Type B pancreatic cell (in vitro differentiated cells): Measurements from ENCODE around the gene TNFRSF13B. TPM values are rescaled to one million over a fixed set of nuclear protein-coding genes. Genes with fewer than 3 reads are reported as not detected.
"Not testable (repeated sequence)": the region's sequence is repeated elsewhere in the genome, so short reads cannot be mapped to it uniquely, and the experiment has no call there.

Experiments
- DNase-seq: peaks from one replicate; pipeline ENCODE4 v3.0.0; 2021; ENCODE audit warnings: mixed read lengths; ENCODE audit not compliant: unreplicated experiment; ENCODE audit errors: extremely low spot score
- H3K27ac Mint-ChIP-seq: 2 replicates; pipeline ENCODE4 v1.8.0; 2021; ENCODE audit warnings: mild to moderate bottlenecking, mixed read lengths
- H3K27me3 Mint-ChIP-seq: 2 replicates; pipeline ENCODE4 v1.8.0; 2021; ENCODE audit warnings: mixed read lengths
- H3K36me3 Mint-ChIP-seq: 2 replicates; pipeline ENCODE4 v1.8.0; 2021; ENCODE audit warnings: mixed read lengths
- H3K4me1 Mint-ChIP-seq: one replicate; pipeline ENCODE4 v1.8.0; 2021; ENCODE audit warnings: mixed read lengths; ENCODE audit not compliant: unreplicated experiment
- H3K4me3 Mint-ChIP-seq: 2 replicates; pipeline ENCODE4 v1.8.0; 2021; ENCODE audit warnings: mild to moderate bottlenecking, mixed read lengths
- H3K9me3 Mint-ChIP-seq: 2 replicates; pipeline ENCODE4 v1.8.0; 2021; ENCODE audit warnings: mixed read lengths
- CTCF ChIP-seq: fragments of 200-600 bp; sonication (generic); conservative IDR thresholded peaks from 2 replicates; pipeline ENCODE4 v1.5.0; 2021; ENCODE audit warnings: antibody characterized with exemption, mild to moderate bottlenecking
- total RNA-seq: library from RNA; stranded (reverse); gene quantifications from 2 replicates; pipeline ENCODE4 v1.2.1, GENCODE V29; 2021; ENCODE audit warnings: low replicate concordance

Gene TNFRSF13B
- total RNA-seq, 1 donor from 2014 or later, result not detected

- TF ChIP-seq CTCF, result no peak
- Mint-ChIP-seq H3K4me1 (no peaks in the 10 kb centered on the region), H3K27ac (no peak overlapping the region), H3K36me3 (no peaks in the 10 kb centered on the region), H3K4me3 (no peak overlapping the region), H3K27me3 (peaks cover 36% of the 10 kb centered on the region), H3K9me3 (no peaks in the 10 kb centered on the region)
- no peak for DNase-seq
Observed at GRCh38 chr17:16980061-16980460, 8.1 kb upstream of the TNFRSF13B start.

GRCh38 chr17:16979237-16979823 lies 7.4 kb upstream of the TNFRSF13B start:
- peaks cover 37% of the 10 kb centered on the region for H3K27me3 Mint-ChIP-seq
- not testable (repeated sequence) for H3K4me1 Mint-ChIP-seq, H3K36me3 Mint-ChIP-seq, H3K4me3 Mint-ChIP-seq, DNase-seq, H3K9me3 Mint-ChIP-seq, H3K27ac Mint-ChIP-seq

GRCh38 chr17:16977932-16978331 lies 6.0 kb upstream of the TNFRSF13B start:
- no peaks in the 10 kb centered on the region for H3K9me3 Mint-ChIP-seq
- H3K36me3 Mint-ChIP-seq, result no peaks in the 10 kb centered on the region
- DNase-seq, result no peak
- H3K4me3 Mint-ChIP-seq, result no peak overlapping the region
- peaks cover 37% of the 10 kb centered on the region for H3K27me3 Mint-ChIP-seq
- TF ChIP-seq CTCF, result no peak
- H3K27ac Mint-ChIP-seq, result no peak overlapping the region
- H3K4me1 Mint-ChIP-seq, result no peaks in the 10 kb centered on the region

- TF ChIP-seq CTCF, result no peak
- peaks cover 37% of the 10 kb centered on the region for H3K27me3 Mint-ChIP-seq
Observed at GRCh38 chr17:16976725-16977550, 5.0 kb upstream of the TNFRSF13B start.

GRCh38 chr17:16975744-16976625 lies 4.1 kb upstream of the TNFRSF13B start:
- TF ChIP-seq CTCF, result no peak
- H3K9me3 Mint-ChIP-seq, result no peaks in the 10 kb centered on the region
- H3K4me1 Mint-ChIP-seq, result no peaks in the 10 kb centered on the region
- peaks cover 34% of the 10 kb centered on the region for H3K27me3 Mint-ChIP-seq
- no peak overlapping the region for H3K27ac Mint-ChIP-seq
- H3K36me3 Mint-ChIP-seq, result no peaks in the 10 kb centered on the region
- H3K4me3 Mint-ChIP-seq, result no peak overlapping the region
- no peak for DNase-seq

More at GRCh38 chr17:16976725-16977550, 5.0 kb upstream of the TNFRSF13B start:
- H3K36me3 Mint-ChIP-seq, result no peaks in the 10 kb centered on the region
- no peak for DNase-seq
- H3K27ac Mint-ChIP-seq, result no peak overlapping the region
- H3K4me1 Mint-ChIP-seq, result no peaks in the 10 kb centered on the region
- H3K9me3 Mint-ChIP-seq, result no peaks in the 10 kb centered on the region
- H3K4me3 Mint-ChIP-seq, result no peak overlapping the region
